Heart right ventricle (tissue), 16 donors: Measurements from ENCODE around the gene VGLL3. TPM values are rescaled to one million over a fixed set of nuclear protein-coding genes. Genes with fewer than 3 reads are reported as not detected.

Source experiments
- ATAC-seq, 8 donors: fragments of 200-7000 bp; cut with Tn5 transposase; one replicate each; pipeline ENCODE4 v1.9.1; 2020; ENCODE audit warnings: mild to moderate bottlenecking in 8 of 8, moderate library complexity in 8 of 8, moderate number of reproducible peaks in 1 of 8
- DNase-seq, 2 donors: peaks; one replicate each; pipeline ENCODE4 v3.0.0-alpha.2; 2020
- H3K27ac ChIP-seq, 10 donors: fragments of 200-600 bp; sonication (generic) in 2 of 10; one replicate each; pipeline versions ENCODE4 v1.5.0 to v1.8.0; 2020 to 2022; ENCODE audit warnings: mild to moderate bottlenecking in 3 of 10
- H3K27me3 ChIP-seq, 7 donors: fragments of 200-600 bp; one replicate each; pipeline ENCODE4 v1.8.0; 2021 to 2022; ENCODE audit warnings: mild to moderate bottlenecking in 2 of 7
- H3K36me3 ChIP-seq, 9 donors: fragments of 200-600 bp; sonication (generic) in 1 of 9; one replicate each; pipeline versions ENCODE4 v1.5.0 to v1.8.0; 2020 to 2022; ENCODE audit warnings: mild to moderate bottlenecking in 2 of 9
- H3K4me1 ChIP-seq, 9 donors: fragments of 200-600 bp; sonication (generic) in 1 of 9; one replicate each; pipeline versions ENCODE4 v1.5.0 to v1.8.0; 2020 to 2022; ENCODE audit warnings: mild to moderate bottlenecking in 4 of 9
- H3K4me3 ChIP-seq, 10 donors: fragments of 200-600 bp; sonication (generic) in 2 of 10; one replicate each; pipeline versions ENCODE4 v1.5.0 to v1.8.0; 2020 to 2022; ENCODE audit warnings: mild to moderate bottlenecking in 7 of 10, moderate library complexity in 2 of 10
- H3K9me3 ChIP-seq, 11 donors: fragments of 200-600 bp in 10 of 11; sonication (generic) in 2 of 11; one replicate each; pipeline versions ENCODE4 v1.5.0 to v1.8.0; 2013 to 2022; ENCODE audit warnings: mild to moderate bottlenecking in 2 of 11, control low read depth in 1 of 11, moderate library complexity in 1 of 11
- WGBS, 2 donors: extraction: QIAGEN DNeasy Blood & Tissue Kit; methylation state at CpG; one replicate each; pipeline ENCODE4 v1.1.7; 2013; ENCODE audit warnings: inconsistent platforms in 1 of 2; 5-methylcytosine and 5-hydroxymethylcytosine counted together
- intact Hi-C, 10 donors: fragments of 100-400 bp; cut with DNase I; formaldehyde crosslinking; loops; one replicate each; pipeline versions ENCODE4 v1.11.1 to v1.14.2; 2022
- polyA plus RNA-seq, 2 donors: library from polyadenylated mRNA; stranded (reverse); fragments of 200-250 nt; gene quantifications; one replicate each; pipeline ENCODE4 v1.2.3, GENCODE V29; 2013
- total RNA-seq, 10 donors: library from RNA; stranded (reverse); fragmentation: NEBNext Ultra II Directional in 3 of 10; extraction: Animal tissue kit (Norgen Biotek cat#: 25700) in 3 of 10; gene quantifications; one replicate each; pipeline versions ENCODE4 v1.2.1 to v1.2.4, GENCODE V29; 2021 to 2023
- TF ChIP-seq, protein P1 (sequence below), 9 donors: fragments of 200-600 bp; sonication (generic) in 2 of 9; IDR thresholded peaks; one replicate each; pipeline versions ENCODE4 v1.5.0 to v1.8.0; 2021 to 2022; ENCODE audit warnings: antibody characterized with exemption in 9 of 9, mild to moderate bottlenecking in 5 of 9, moderate library complexity in 1 of 9
- donor health status: Arrhythmogenic right ventricular cardiomyopathy.
- donor health status: ischemic (EF 13 %, LVEDD 7.1; RV severe dilation, severe dysfunction).
- donor health status: healthy with polysubstance abuse.
- donor health status: DM: no; HTN: yes; CAD: no.
- donor health status: DM: no; HTN: no; CAD: no.
- donor health status: ischemic (EF 25% LVEDD 6.9; RV normal size, moderate dysfunction).
- donor health status: ischemic (EF 25% LVEDD 5.7; RV mildly dilated, moderate dysfunction).
- donor health status: healthy.
- donor health status: DM: yes; HTN: yes; CAD: no.
- donor health status: Ischemic cardiomyopathy.
- donor health status: ischemic (EF 35%, LVEDD 5.7; RV mildly dilated, moderate dysfunction).
- donor health status: nonischemic (EF 11% LVEDD 7.7; RV severe dilation, severe dysfunction).
- donor health status: DM: yes; HTN: yes; CAD: no.
- donor health status: PGD.
- donor health status: ischemic (EF 29% LVEDD 5.4; RV normal size, mild dysfunction).
- donor health status: nonischemic (EF 23%, LVEDD 6.1; RV moderate dilation, normal function).

Gene VGLL3
- total and polyA plus RNA-seq, 12 donors, result 1.0 to 15.3 (median 3.6) TPM

DNA sequence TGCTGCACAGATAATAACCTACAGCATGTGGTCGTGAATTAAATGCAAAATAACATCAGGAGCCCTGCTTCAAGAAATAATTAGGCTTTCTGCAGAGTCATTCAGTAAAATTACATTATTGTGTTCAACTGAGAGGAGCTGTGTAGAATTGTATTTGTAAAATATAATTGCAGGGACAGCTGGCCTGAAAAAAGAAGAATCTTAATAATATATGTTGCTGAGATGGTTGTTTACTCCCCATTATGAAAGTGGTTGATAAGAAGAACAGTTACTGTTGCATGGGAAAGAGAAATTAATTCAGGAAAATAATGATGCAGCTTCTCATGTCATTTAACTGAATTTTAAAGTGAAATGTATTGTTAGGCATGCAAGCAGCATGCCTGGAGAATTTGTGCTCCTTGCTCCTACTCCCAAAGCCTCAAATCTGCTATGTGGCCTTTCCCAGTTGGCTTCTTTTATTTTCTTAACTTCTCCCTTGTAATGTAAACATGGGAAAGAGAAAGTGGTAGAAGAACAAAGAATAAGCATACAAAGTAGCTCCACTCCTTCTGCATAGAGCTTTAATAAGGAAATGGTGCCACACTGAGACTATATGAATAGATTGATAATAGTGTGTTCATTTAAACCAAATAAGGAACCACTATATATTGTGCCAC, 100.1 kb downstream of the VGLL3 start:
- ATAC-seq (no peak), DNase-seq (no peak)
- TF ChIP-seq, protein P1, sequence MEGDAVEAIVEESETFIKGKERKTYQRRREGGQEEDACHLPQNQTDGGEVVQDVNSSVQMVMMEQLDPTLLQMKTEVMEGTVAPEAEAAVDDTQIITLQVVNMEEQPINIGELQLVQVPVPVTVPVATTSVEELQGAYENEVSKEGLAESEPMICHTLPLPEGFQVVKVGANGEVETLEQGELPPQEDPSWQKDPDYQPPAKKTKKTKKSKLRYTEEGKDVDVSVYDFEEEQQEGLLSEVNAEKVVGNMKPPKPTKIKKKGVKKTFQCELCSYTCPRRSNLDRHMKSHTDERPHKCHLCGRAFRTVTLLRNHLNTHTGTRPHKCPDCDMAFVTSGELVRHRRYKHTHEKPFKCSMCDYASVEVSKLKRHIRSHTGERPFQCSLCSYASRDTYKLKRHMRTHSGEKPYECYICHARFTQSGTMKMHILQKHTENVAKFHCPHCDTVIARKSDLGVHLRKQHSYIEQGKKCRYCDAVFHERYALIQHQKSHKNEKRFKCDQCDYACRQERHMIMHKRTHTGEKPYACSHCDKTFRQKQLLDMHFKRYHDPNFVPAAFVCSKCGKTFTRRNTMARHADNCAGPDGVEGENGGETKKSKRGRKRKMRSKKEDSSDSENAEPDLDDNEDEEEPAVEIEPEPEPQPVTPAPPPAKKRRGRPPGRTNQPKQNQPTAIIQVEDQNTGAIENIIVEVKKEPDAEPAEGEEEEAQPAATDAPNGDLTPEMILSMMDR (IDR thresholded peaks at IDR 0.05), result no peak
- H3K4me1 ChIP-seq, result no peaks in the 10 kb centered on the region
- no peaks in the 10 kb centered on the region for H3K27me3 ChIP-seq
- no peaks in the 10 kb centered on the region for H3K9me3 ChIP-seq
- WGBS, 2 donors, result 49 to 50% methylated on average over 1 of the region's 1 CpG
- intact Hi-C loops, result no loop called here
- H3K36me3 ChIP-seq, result no peaks in the 10 kb centered on the region
- no peak overlapping the region for H3K27ac ChIP-seq
- H3K4me3 ChIP-seq, result no peak overlapping the region

Other genes starting within 250 kb of the VGLL3 start
- gene CHMP2B, start 236.2 kb upstream of the VGLL3 start, total RNA-seq, result 10 to 100 TPM; 32.1 to 43.7 (median 36.0) TPM
- 10 to 100 TPM; 10.8 to 18.0 TPM for gene CHMP2B, start 236.2 kb upstream of the VGLL3 start, polyA plus RNA-seq